ENCODE measurements around the gene EXTL2.

- TF ChIP-seq CTCF (conservative IDR thresholded peaks at IDR 0.05; ENCODE audit: low read depth in 2 of 2) = no peak
- TF ChIP-seq EZH2phosphoT487 (IDR thresholded peaks at IDR 0.05; ENCODE audit: unreplicated experiment) = no peak
- TF ChIP-seq EZH2 (IDR thresholded peaks at IDR 0.05; ENCODE audit: low read depth, unreplicated experiment) = no peak
- no peak for TF ChIP-seq POLR2AphosphoS5 (IDR thresholded peaks at IDR 0.05; ENCODE audit: low read depth)
- no peak for TF ChIP-seq ZNF331 (CRISPR knock-in tag; IDR thresholded peaks at IDR 0.05; ENCODE audit: low read depth)
- no peak for TF ChIP-seq CREB1 (CRISPR knock-in tag; IDR thresholded peaks at IDR 0.05; ENCODE audit: low read depth)
- no peak for TF ChIP-seq REST (IDR thresholded peaks at IDR 0.05; ENCODE audit: unreplicated experiment)
- no peak for TF ChIP-seq NANOG (IDR thresholded peaks at IDR 0.05; ENCODE audit: borderline replicate concordance)
- no peak for TF ChIP-seq JUNB (IDR thresholded peaks at IDR 0.05; ENCODE audit: unreplicated experiment)
- TF ChIP-seq STAT1 (IDR thresholded peaks at IDR 0.05; ENCODE audit: unreplicated experiment) = no peak
- no peak for TF ChIP-seq ETS1 (IDR thresholded peaks at IDR 0.05)
- TF ChIP-seq ZNF462 (CRISPR knock-in tag; IDR thresholded peaks at IDR 0.05) = no peak
- no peak for TF ChIP-seq ZNF114 (CRISPR knock-in tag; IDR thresholded peaks at IDR 0.05)
Observed at GRCh38 chr1:100891380-100891779, 3.3 kb downstream of the EXTL2 start.
